Keratinocyte (primary cell): ENCODE data around the gene GP1BB. TPM values are rescaled to one million over a fixed set of nuclear protein-coding genes. Genes with fewer than 3 reads are reported as not detected.
A peak's percentile ranks its signal among the peaks of the same experiment; 100 is the strongest.

Source experiments
- DNase-seq: peaks from one replicate; pipeline ENCODE4 v3.0.0-alpha.2; 2011; ENCODE audit warnings: low read depth, missing footprints, low spot score
- FAIRE-seq: peaks from 2 replicates; lab custom pipeline; 2011; peaks lifted over from hg19 to GRCh38; lab: Jason Lieb, UNC
- H2AFZ ChIP-seq: 2 replicates; pipeline ENCODE4 v1.6.0; 2012; ENCODE audit warnings: low read length, control low read depth, inconsistent platforms; ENCODE audit not compliant: control insufficient read depth
- H3K27ac ChIP-seq: 2 replicates; pipeline ENCODE4 v1.5.1; 2011; ENCODE audit warnings: low read length; ENCODE audit not compliant: control insufficient read depth, insufficient read depth
- H3K27me3 ChIP-seq: 3 replicates; pipeline ENCODE4 v1.6.0; 2011; ENCODE audit warnings: low read length; ENCODE audit not compliant: control insufficient read depth, insufficient read depth; ENCODE audit errors: extremely low read depth
- H3K36me3 ChIP-seq, 2 experiments: 2 replicates in 1 of 2; 3 replicates in 1 of 2; pipeline ENCODE4 v1.5.1; 2011; ENCODE audit warnings: low read length in 2 of 2, mild to moderate bottlenecking in 1 of 2; ENCODE audit not compliant: control insufficient read depth in 2 of 2, insufficient read depth in 2 of 2; ENCODE audit errors: extremely low read depth in 1 of 2
- H3K4me1 ChIP-seq: 3 replicates; pipeline ENCODE4 v1.5.1; 2011; ENCODE audit warnings: low read length; ENCODE audit not compliant: control insufficient read depth, insufficient read depth; ENCODE audit errors: extremely low read depth
- H3K4me2 ChIP-seq: 3 replicates; pipeline ENCODE4 v1.6.0; 2011; ENCODE audit warnings: low read depth, low read length; ENCODE audit not compliant: control insufficient read depth, insufficient read depth; ENCODE audit errors: extremely low read depth
- H3K4me3 ChIP-seq, 3 experiments: fragments of 200-600 bp in 1 of 3; sonication (generic) in 1 of 3; 2 replicates in 2 of 3; 3 replicates in 1 of 3; pipeline ENCODE4 v1.5.1; 2011 to 2016; ENCODE audit warnings: low read length in 3 of 3, mild to moderate bottlenecking in 3 of 3, control low read depth in 2 of 3, inconsistent platforms in 1 of 3, low read depth in 1 of 3, mixed read lengths in 1 of 3, mixed run types in 1 of 3, moderate library complexity in 1 of 3; ENCODE audit not compliant: control insufficient read depth in 2 of 3, insufficient read depth in 2 of 3; ENCODE audit errors: extremely low read depth in 1 of 3
- H3K79me2 ChIP-seq: 2 replicates; pipeline ENCODE4 v1.6.0; 2012; ENCODE audit warnings: low read length; ENCODE audit not compliant: control insufficient read depth, insufficient read depth
- H3K9ac ChIP-seq: 3 replicates; pipeline ENCODE4 v1.6.0; 2011; ENCODE audit warnings: low read length; ENCODE audit not compliant: control insufficient read depth, insufficient read depth; ENCODE audit errors: extremely low read depth
- H3K9me1 ChIP-seq: 3 replicates; pipeline ENCODE4 v1.6.0; 2011; ENCODE audit warnings: low read length; ENCODE audit not compliant: control insufficient read depth, insufficient read depth; ENCODE audit errors: extremely low read depth
- H3K9me3 ChIP-seq: 2 replicates; pipeline ENCODE4 v1.5.1; 2012; ENCODE audit warnings: low read depth, low read length; ENCODE audit not compliant: control insufficient read depth
- H4K20me1 ChIP-seq: 3 replicates; pipeline ENCODE4 v1.6.0; 2011; ENCODE audit warnings: low read length; ENCODE audit not compliant: control insufficient read depth, insufficient read depth; ENCODE audit errors: extremely low read depth
- EZH2 ChIP-seq: IDR thresholded peaks from one replicate; pipeline ENCODE4 v1.6.1; 2012; ENCODE audit warnings: inconsistent platforms, mild to moderate bottlenecking, low read length, moderate library complexity
- dilution Hi-C: fragments of 300-500 bp; cut with MboI; formaldehyde crosslinking; loops from one replicate; pipeline ENCODE4 v1.7.0; 2020; ENCODE audit warnings: low sequenced_read_pairs; ENCODE audit not compliant: extremely low pct_ligation_motif_present
- polyA plus RNA-seq, 5 experiments: library from polyadenylated mRNA; depleted of rRNA in 3 of 5; stranded (reverse) in 3 of 5; stranded (forward) in 1 of 5; unstranded in 1 of 5; fragments of >200 nt; gene quantifications; 1 replicate in 1 of 5; 2 replicates in 3 of 5; 3 replicates in 1 of 5; pipeline versions ENCODE4 v1.2.1 to v1.2.3, GENCODE V29; 2011 to 2012; ENCODE audit warnings: missing spikeins in 2 of 5, low read depth in 1 of 5, low replicate concordance in 1 of 5
- TF ChIP-seq, protein P1 (sequence below), 3 experiments: IDR thresholded peaks in 1 of 3; conservative IDR thresholded peaks in 1 of 3; optimal IDR thresholded peaks in 1 of 3; 2 replicates in 2 of 3; 3 replicates in 1 of 3; pipeline versions ENCODE3 to v1.5.1; 2011; ENCODE audit warnings: low read length in 3 of 3, mild to moderate bottlenecking in 3 of 3, moderate library complexity in 2 of 3, control low read depth in 1 of 3, inconsistent platforms in 1 of 3; ENCODE audit not compliant: insufficient read depth in 2 of 3; ENCODE audit errors: extremely low read depth in 1 of 3

GP1BB gene
- polyA plus RNA-seq, 1 donor (not counting 4 experiments of a cell fraction or from before 2014, with no cell fraction given): 0.05 TPM

DNA sequence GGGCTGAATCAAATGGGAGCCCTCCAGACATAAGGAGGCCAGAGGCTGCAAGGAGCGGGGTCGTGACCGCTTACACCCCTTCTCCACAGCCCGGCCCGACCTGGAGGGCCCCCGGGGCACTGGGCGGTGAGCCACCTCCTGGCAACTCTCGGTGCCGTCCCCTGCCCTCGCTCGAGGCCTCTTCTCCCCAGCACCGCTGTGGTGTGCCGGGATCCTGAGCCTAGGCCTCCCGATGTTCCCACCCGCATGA is 432 bp upstream of the GP1BB start:
- dilution Hi-C loops: no loop called here
- no peaks in the 10 kb centered on the region for H4K20me1 ChIP-seq
- no peak overlapping the region for H3K27ac ChIP-seq
- peaks cover 56% of the 10 kb centered on the region for H3K27me3 ChIP-seq
- H3K9me1 ChIP-seq: no peaks in the 10 kb centered on the region
- no peak overlapping the region for H2AFZ ChIP-seq
- H3K9me3 ChIP-seq: no peaks in the 10 kb centered on the region
- peaks cover 3% of the 10 kb centered on the region for H3K4me1 ChIP-seq
- H3K36me3 ChIP-seq: no peaks in the 10 kb centered on the region
- DNase-seq (no peak), FAIRE-seq (no peak)
- no peaks in the 10 kb centered on the region for H3K79me2 ChIP-seq
- H3K9ac ChIP-seq: no peak overlapping the region
- H3K4me2 ChIP-seq: no peak overlapping the region
- H3K4me3 ChIP-seq: no peak overlapping the region
- TF ChIP-seq, protein P1, sequence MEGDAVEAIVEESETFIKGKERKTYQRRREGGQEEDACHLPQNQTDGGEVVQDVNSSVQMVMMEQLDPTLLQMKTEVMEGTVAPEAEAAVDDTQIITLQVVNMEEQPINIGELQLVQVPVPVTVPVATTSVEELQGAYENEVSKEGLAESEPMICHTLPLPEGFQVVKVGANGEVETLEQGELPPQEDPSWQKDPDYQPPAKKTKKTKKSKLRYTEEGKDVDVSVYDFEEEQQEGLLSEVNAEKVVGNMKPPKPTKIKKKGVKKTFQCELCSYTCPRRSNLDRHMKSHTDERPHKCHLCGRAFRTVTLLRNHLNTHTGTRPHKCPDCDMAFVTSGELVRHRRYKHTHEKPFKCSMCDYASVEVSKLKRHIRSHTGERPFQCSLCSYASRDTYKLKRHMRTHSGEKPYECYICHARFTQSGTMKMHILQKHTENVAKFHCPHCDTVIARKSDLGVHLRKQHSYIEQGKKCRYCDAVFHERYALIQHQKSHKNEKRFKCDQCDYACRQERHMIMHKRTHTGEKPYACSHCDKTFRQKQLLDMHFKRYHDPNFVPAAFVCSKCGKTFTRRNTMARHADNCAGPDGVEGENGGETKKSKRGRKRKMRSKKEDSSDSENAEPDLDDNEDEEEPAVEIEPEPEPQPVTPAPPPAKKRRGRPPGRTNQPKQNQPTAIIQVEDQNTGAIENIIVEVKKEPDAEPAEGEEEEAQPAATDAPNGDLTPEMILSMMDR (optimal IDR thresholded peaks at IDR 0.05 in 1 of 3, IDR thresholded peaks at IDR 0.05 in 1 of 3, conservative IDR thresholded peaks at IDR 0.05 in 1 of 3; ENCODE audit: extremely low read depth in 1 of 3, insufficient read depth in 2 of 3, low read length in 3 of 3): no peak
- TF ChIP-seq EZH2: no peak

DNA sequence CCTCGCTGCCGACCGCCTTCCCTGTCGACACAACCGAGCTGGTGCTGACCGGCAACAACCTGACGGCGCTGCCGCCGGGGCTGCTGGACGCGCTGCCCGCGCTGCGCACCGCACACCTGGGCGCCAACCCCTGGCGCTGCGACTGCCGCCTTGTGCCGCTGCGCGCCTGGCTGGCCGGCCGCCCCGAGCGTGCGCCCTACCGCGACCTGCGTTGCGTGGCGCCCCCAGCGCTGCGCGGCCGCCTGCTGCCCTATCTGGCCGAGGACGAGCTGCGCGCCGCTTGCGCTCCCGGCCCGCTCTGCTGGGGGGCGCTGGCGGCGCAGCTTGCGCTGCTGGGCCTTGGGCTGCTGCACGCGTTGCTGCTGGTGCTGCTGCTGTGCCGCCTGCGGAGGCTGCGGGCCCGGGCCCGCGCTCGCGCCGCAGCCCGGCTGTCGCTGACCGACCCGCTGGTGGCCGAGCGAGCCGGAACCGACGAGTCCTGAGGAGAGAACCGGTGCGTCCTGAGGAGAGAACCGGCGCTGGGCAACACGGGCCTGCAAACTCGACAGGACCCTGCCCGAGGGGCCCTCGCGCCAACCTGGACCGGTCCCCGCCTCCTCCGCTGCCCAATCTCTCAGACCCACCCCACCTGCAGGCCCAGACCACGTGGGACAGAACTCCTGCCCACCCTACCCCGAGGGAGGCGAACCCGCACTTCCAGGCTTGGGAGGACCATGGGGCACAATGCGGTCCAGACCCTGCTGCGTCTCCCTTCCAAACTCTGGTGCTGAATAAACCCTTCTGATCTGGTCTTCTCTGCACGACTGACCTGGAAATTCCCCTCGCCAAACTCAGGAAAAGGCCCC is 866 bp downstream of the GP1BB start:
- peak overlapping the region; percentile 64 for H3K4me2 ChIP-seq
- TF ChIP-seq, protein P1 (optimal IDR thresholded peaks at IDR 0.05 in 1 of 3, IDR thresholded peaks at IDR 0.05 in 1 of 3, conservative IDR thresholded peaks at IDR 0.05 in 1 of 3; ENCODE audit: extremely low read depth in 1 of 3, insufficient read depth in 2 of 3, low read length in 3 of 3): peak in 2 of 3 experiments; percentile 36 to 70
- TF ChIP-seq EZH2: no peak
- H2AFZ ChIP-seq: peak overlapping the region; percentile 60
- FAIRE-seq (no peak), DNase-seq (no peak)
- no peaks in the 10 kb centered on the region for H3K9me3 ChIP-seq
- H3K27me3 ChIP-seq: peaks cover 46% of the 10 kb centered on the region
- dilution Hi-C loops: no loop called here
- H3K4me3 ChIP-seq: peak overlapping the region in 2 of 3 experiments; percentile 27 to 35
- H3K9me1 ChIP-seq: no peaks in the 10 kb centered on the region
- no peaks in the 10 kb centered on the region for H3K79me2 ChIP-seq
- no peaks in the 10 kb centered on the region for H3K36me3 ChIP-seq
- no peaks in the 10 kb centered on the region for H3K4me1 ChIP-seq
- no peak overlapping the region for H3K27ac ChIP-seq
- H4K20me1 ChIP-seq: no peaks in the 10 kb centered on the region
- no peak overlapping the region for H3K9ac ChIP-seq
